ENCODE results near the gene TTC22. TPM values are rescaled to one million over a fixed set of nuclear protein-coding genes. Genes with fewer than 3 reads are reported as not detected.

Gene TTC22
- polyA plus RNA-seq, 2 of the 4 experiments (the other 2 are of a cell fraction) = not detected

DNA sequence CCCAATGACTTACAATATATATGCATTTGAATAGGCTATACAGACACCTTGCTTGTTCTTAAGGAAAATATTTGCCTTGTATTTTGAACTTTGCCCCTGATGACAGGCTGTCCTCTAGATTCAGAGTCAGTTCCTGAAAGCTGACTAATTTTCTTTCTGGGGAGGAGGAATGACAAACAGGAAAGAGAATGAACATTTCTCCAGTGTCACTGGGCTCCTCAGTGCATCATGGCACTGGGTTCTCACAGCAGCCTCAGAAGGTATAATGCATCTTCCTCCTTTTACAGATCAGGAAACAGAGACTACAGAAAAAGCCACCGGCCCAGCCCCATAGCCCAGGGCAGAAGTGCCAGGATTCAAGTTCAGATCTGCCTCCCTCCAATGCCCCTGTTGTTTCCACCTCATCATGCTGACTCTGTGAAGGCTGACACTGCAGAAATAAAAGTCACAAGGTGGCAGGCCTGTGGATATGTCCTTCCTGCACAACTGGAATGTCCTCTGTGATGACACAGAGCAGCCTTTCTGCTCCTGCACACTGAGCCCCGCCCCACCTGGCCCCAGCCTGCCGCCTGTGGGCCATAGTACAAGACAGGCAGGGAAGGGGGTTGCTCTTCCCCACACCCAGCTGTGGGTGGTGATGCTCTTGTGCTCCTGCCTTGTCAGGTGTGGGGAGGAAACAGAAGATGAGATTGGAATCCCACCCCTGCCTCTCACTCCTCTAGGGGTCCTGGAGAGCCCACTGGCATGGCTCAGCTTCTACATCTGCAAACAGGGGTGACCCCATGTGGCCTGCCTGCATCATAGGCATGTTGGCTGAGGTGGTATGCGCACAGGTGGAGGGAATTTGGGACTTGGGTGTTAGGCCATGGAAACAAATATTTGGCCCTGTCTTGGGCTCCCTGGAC lies 6.4 kb downstream of the TTC22 start:
- Histone ChIP-seq H3K4me1 (peaks cover 14% of the 10 kb centered on the region), H3K27ac (no peak overlapping the region), H3K9me3 (no peaks in the 10 kb centered on the region), H3K4me2 (peak overlapping the region; percentile 32; the same call in 2 of the 3 replicates), H3K4me3 (no peak overlapping the region)
- ATAC-seq (peak; percentile 44 to 53; a peak in 5 of 6 replicates), DNase-seq (ENCODE audit: low read depth in 1 of 2, low spot score in 1 of 2) (no peak), FAIRE-seq (no peak)
- 51% methylated on average over 4 of the region's 4 CpGs for WGBS (ENCODE audit: missing lambda C conversion rate)
- POLR2A ChIA-PET = no interaction called here
- TF ChIP-seq, protein P1, sequence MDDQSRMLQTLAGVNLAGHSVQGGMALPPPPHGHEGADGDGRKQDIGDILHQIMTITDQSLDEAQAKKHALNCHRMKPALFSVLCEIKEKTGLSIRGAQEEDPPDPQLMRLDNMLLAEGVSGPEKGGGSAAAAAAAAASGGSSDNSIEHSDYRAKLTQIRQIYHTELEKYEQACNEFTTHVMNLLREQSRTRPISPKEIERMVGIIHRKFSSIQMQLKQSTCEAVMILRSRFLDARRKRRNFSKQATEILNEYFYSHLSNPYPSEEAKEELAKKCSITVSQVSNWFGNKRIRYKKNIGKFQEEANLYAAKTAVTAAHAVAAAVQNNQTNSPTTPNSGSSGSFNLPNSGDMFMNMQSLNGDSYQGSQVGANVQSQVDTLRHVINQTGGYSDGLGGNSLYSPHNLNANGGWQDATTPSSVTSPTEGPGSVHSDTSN (IDR thresholded peaks at IDR 0.05) = no peak
- TF ChIP-seq MAFK (IDR thresholded peaks at IDR 0.05; ENCODE audit: partially characterized antibody) = peak; percentile 43
- TF ChIP-seq ZSCAN20 (CRISPR knock-in tag; IDR thresholded peaks at IDR 0.05) = no peak
- TF ChIP-seq USF2 (IDR thresholded peaks at IDR 0.05) = no peak
- TF ChIP-seq E2F6 (IDR thresholded peaks at IDR 0.05; ENCODE audit: borderline replicate concordance, low read depth) = no peak
- TF ChIP-seq CHD4 (IDR thresholded peaks at IDR 0.05; ENCODE audit: borderline replicate concordance) = no peak
- CTCF ChIA-PET = interaction anchor here (0.7 to 1.2 kb wide), 3 partner anchors 11 to 934 kb away, joined by 3 read pairs; no protein-coding TSS in a partner anchor

DNA sequence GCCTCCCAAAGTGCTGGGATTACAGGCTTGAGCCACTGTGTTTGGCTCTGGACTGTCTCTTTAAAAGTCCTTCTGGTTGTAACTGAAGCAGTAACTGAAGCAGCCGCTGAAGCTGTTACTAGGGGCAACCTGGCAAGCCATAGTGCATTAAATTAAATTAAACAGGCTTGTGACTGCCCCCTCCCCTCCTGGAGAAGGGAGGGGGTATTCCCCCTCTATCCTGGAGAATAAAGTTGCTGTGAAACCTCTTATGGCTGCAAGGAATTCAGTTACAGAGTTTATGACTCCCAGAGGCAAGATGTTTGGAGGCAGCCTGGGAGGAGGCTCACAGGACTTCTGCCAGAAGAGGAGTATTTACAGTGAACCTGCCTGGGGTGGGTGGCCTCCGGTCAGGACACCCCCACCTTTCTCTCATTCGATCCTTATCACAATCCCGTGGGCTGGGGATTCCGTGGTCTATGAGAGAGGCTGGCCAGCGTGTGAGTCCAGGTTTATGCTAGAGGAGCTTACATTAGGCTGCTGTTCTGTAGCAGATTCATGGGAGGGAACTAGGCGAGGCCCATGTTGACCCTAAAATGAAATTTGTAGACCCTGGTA lies 8.3 kb downstream of the TTC22 start:
- POLR2A ChIA-PET = no interaction called here
- no peak for FAIRE-seq
- no peak for TF ChIP-seq CHD4 (IDR thresholded peaks at IDR 0.05; ENCODE audit: borderline replicate concordance)
- no peak for TF ChIP-seq MAX (IDR thresholded peaks at IDR 0.05)
- no peak for TF ChIP-seq HOXB13 (CRISPR knock-in tag; IDR thresholded peaks at IDR 0.05; ENCODE audit: low read depth)
- no peak for TF ChIP-seq EP300 (IDR thresholded peaks at IDR 0.05)
- no peak for TF ChIP-seq BHLHE40 (IDR thresholded peaks at IDR 0.05; ENCODE audit: low read depth, low read length)
- no peak for TF ChIP-seq ZSCAN20 (CRISPR knock-in tag; IDR thresholded peaks at IDR 0.05)
- no peak for ATAC-seq
- Histone ChIP-seq H3K4me1 (peaks cover 14% of the 10 kb centered on the region), H3K4me2 (no peak overlapping the region), H3K4me3 (no peak overlapping the region), H3K27ac (no peak overlapping the region), H3K9me3 (no peaks in the 10 kb centered on the region)
- CTCF ChIA-PET = interaction anchor here (1.2 to 1.4 kb wide), 3 partner anchors 17 to 293 kb away, joined by 3 to 4 read pairs (median 3); no protein-coding TSS in a partner anchor
- no peak for DNase-seq (ENCODE audit: low read depth in 1 of 2, low spot score in 1 of 2)
- 70% methylated on average over 2 of the region's 7 CpGs for WGBS (ENCODE audit: missing lambda C conversion rate)

GRCh38 chr1:54791880-54792522 lies 9.1 kb downstream of the TTC22 start:
- WGBS (ENCODE audit: missing lambda C conversion rate) = 84% methylated on average over 13 of the region's 13 CpGs
- ChIA-PET CTCF (interaction anchor here (0.7 to 1.2 kb wide), 2 partner anchors 292 to 398 kb away, joined by 3 read pairs; no protein-coding TSS in a partner anchor), POLR2A (no interaction called here)
- no peak overlapping the region for H3K4me3 ChIP-seq
- FAIRE-seq (no peak), DNase-seq (ENCODE audit: low read depth in 1 of 2, low spot score in 1 of 2) (peak; percentile 34 to 55), ATAC-seq (peak in 1 of 2 experiments; percentile 49; a peak in 3 of 6 replicates)
- H3K9me3 ChIP-seq = no peaks in the 10 kb centered on the region
- H3K4me2 ChIP-seq = no peak overlapping the region
- no peak overlapping the region for H3K27ac ChIP-seq
- TF ChIP-seq RAD21 (conservative IDR thresholded peaks at IDR 0.05 in 1 of 2, IDR thresholded peaks at IDR 0.05 in 1 of 2) = peak; percentile 39 to 62; a peak in 4 of 5 replicates
- TF ChIP-seq CTCF (IDR thresholded peaks at IDR 0.05) = peak; percentile 33
- 0 out of 3 replicates have a peak, but pooled peaks have one; percentile 31 for TF ChIP-seq SMC3 (IDR thresholded peaks at IDR 0.05)
- no peak for TF ChIP-seq ESRRA (IDR thresholded peaks at IDR 0.05; ENCODE audit: borderline replicate concordance, low read length)
- no peak for TF ChIP-seq HES2 (IDR thresholded peaks at IDR 0.05)
- peaks cover 14% of the 10 kb centered on the region for H3K4me1 ChIP-seq

Measured in A549 (cell line).